DMS53 treated with DMSO at 0.1 percent for 48 hours (cell line): ENCODE data around the gene CLIC3.

Experiments
- DNase-seq: peaks from one replicate; lab custom pipeline; 2025; ENCODE audit not compliant: unreplicated experiment; lab: John Stamatoyannopoulos, UW

CLIC3 gene

GRCh38 chr9:136982232-136983051 is 13.9 kb downstream of the CLIC3 start, which contains the start of gene LCNL1:
Gene LCNL1, plus strand, starts transcription at chr9:136982993. Its CDS starts 594 bp downstream, at chr9:136983587.
- DNase-seq = no peak

GRCh38 chr9:136981588-136982231 is 14.7 kb downstream of the CLIC3 start:
- DNase-seq = no peak

GRCh38 chr9:136980669-136981478 is 15.5 kb downstream of the CLIC3 start:
- no peak for DNase-seq

GRCh38 chr9:136979769-136980587 is 16.4 kb downstream of the CLIC3 start:
- DNase-seq = no peak

GRCh38 chr9:136978865-136979544 is 17.4 kb downstream of the CLIC3 start:
- no peak for DNase-seq

GRCh38 chr9:136978073-136978864 is 18.1 kb downstream of the CLIC3 start:
- DNase-seq = peak; percentile 23

- no peak for DNase-seq
These were observed 18.7 kb downstream of the CLIC3 start for GRCh38 chr9:136977649-136978072.

GRCh38 chr9:136977223-136977622 is 19.1 kb downstream of the CLIC3 start, which contains the start of gene PTGDS:
Gene PTGDS, plus strand, starts transcription at chr9:136977504. Its CDS starts 75 bp downstream, at chr9:136977579.
- DNase-seq = no peak

GRCh38 chr9:136975644-136976043 is 20.7 kb downstream of the CLIC3 start:
- no peak for DNase-seq

- no peak for DNase-seq
These were observed 21.4 kb downstream of the CLIC3 start for GRCh38 chr9:136974817-136975535.

GRCh38 chr9:136973618-136974617 is 22.4 kb downstream of the CLIC3 start:
- DNase-seq = no peak

- no peak for DNase-seq
These were observed 23.6 kb downstream of the CLIC3 start for GRCh38 chr9:136972743-136973142.

- DNase-seq = no peak
These were observed 24.0 kb downstream of the CLIC3 start for GRCh38 chr9:136972335-136972734.

- no peak for DNase-seq
These were observed 24.6 kb downstream of the CLIC3 start for GRCh38 chr9:136971746-136972145.

- no peak for DNase-seq
These were observed 26.0 kb downstream of the CLIC3 start for GRCh38 chr9:136970361-136970760.

- DNase-seq = no peak
These were observed 26.6 kb downstream of the CLIC3 start for GRCh38 chr9:136969774-136970173.

GRCh38 chr9:136969150-136969549 is 27.2 kb downstream of the CLIC3 start:
- no peak for DNase-seq
